ENCODE results near the gene AGTR2. TPM values are rescaled to one million over a fixed set of nuclear protein-coding genes. Genes with fewer than 3 reads are reported as not detected.
"Not testable (repeated sequence)": the region's sequence is repeated elsewhere in the genome, so short reads cannot be mapped to it uniquely, and the experiment has no call there.

The AGTR2 gene
- total and polyA plus RNA-seq, 2 of the 4 experiments (the other 2 are of a cell fraction): not detected

DNA sequence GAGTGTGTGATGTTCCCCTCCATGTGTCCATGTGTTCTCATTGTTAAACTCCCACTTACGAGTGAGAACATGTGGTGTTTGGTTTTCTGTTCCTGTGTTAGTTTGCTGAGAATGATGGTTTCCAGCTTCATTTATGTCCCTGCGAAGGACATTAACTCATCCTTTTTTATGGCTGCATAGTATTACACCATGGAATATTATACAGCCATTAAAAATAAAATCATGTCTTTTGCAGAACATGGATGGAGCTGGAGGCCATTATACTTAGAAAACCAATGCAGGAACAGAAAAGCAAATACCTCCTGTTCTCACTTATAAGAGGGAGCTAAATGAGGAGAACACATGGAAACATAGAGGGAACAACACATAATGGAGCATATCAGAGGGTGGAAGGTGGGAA is 46.5 kb downstream of the AGTR2 start:
- H3K9me3 ChIP-seq (ENCODE audit: control insufficient read depth, insufficient read depth, low read length); H3K36me3 ChIP-seq (ENCODE audit: control insufficient read depth, insufficient read depth, low read length); H3K9me1 ChIP-seq (ENCODE audit: insufficient read depth, low read length); H3K79me1 ChIP-seq (ENCODE audit: low read depth in 1 of 2, low read length in 2 of 2); POLR2A ChIA-PET (ENCODE audit: unreplicated experiment); H2BK5ac ChIP-seq (ENCODE audit: low read depth, low read length, poor library complexity, severe bottlenecking); H3K4me1 ChIP-seq (ENCODE audit: control insufficient read depth, insufficient read depth, low read length); H2AFZ ChIP-seq (replicated peaks; ENCODE audit: low read length, poor library complexity); H3K18ac ChIP-seq (ENCODE audit: low read depth, low read length); H3K4me3 ChIP-seq (ENCODE audit: insufficient read depth, low read depth, low read length); H3K27ac ChIP-seq (ENCODE audit: insufficient read depth, low read length); H3K9ac ChIP-seq (ENCODE audit: low read depth, low read length); H2AK5ac ChIP-seq (ENCODE audit: low read depth, low read length); H4K8ac ChIP-seq (ENCODE audit: low read depth in 2 of 2, low read length in 2 of 2); H3K56ac ChIP-seq (ENCODE audit: extremely low read depth, insufficient read depth, low read length); H4K5ac ChIP-seq (ENCODE audit: low read depth, low read length); BruUV-seq (replicated peaks); dilution Hi-C loops (cut with HindIII; ENCODE audit: low sequenced_read_pairs, unreplicated experiment); H3K4me2 ChIP-seq (ENCODE audit: low read depth, low read length); H4K91ac ChIP-seq (ENCODE audit: insufficient read depth, low read depth, low read length); CTCF ChIA-PET; in situ Hi-C loops (cut with MboI; ENCODE audit: low sequenced_read_pairs); H4K20me1 ChIP-seq (ENCODE audit: insufficient read depth, low read length); intact Hi-C loops (cut with micrococcal nuclease); H2BK20ac ChIP-seq (ENCODE audit: low read depth, low read length); H3K14ac ChIP-seq (replicated peaks; ENCODE audit: low read depth, low read length); H3K4ac ChIP-seq (ENCODE audit: low read depth, low read length); ATAC-seq (ENCODE audit: low read depth); H2BK15ac ChIP-seq (ENCODE audit: low read depth, low read length); H3K23ac ChIP-seq (ENCODE audit: low read depth, low read length); H2BK120ac ChIP-seq (ENCODE audit: low read depth, low read length); DNase-seq; H3K27me3 ChIP-seq (ENCODE audit: control insufficient read depth, insufficient read depth, low read length); H2AK9ac ChIP-seq (replicated peaks; ENCODE audit: low read depth, low read length, poor library complexity): not testable (repeated sequence)
- WGBS, 2 experiments (ENCODE audit: extremely low coverage in 2 of 2, insufficient read length in 1 of 2): no CpG with 5 or more reads among the region's 2 CpGs
